AG08396 (cell line): ENCODE data around the gene WDR82.

Source experiments
- DNase-seq: peaks from one replicate; pipeline ENCODE4 v3.0.0; 2012; ENCODE audit warnings: low spot score, mixed read lengths

The WDR82 gene

DNA sequence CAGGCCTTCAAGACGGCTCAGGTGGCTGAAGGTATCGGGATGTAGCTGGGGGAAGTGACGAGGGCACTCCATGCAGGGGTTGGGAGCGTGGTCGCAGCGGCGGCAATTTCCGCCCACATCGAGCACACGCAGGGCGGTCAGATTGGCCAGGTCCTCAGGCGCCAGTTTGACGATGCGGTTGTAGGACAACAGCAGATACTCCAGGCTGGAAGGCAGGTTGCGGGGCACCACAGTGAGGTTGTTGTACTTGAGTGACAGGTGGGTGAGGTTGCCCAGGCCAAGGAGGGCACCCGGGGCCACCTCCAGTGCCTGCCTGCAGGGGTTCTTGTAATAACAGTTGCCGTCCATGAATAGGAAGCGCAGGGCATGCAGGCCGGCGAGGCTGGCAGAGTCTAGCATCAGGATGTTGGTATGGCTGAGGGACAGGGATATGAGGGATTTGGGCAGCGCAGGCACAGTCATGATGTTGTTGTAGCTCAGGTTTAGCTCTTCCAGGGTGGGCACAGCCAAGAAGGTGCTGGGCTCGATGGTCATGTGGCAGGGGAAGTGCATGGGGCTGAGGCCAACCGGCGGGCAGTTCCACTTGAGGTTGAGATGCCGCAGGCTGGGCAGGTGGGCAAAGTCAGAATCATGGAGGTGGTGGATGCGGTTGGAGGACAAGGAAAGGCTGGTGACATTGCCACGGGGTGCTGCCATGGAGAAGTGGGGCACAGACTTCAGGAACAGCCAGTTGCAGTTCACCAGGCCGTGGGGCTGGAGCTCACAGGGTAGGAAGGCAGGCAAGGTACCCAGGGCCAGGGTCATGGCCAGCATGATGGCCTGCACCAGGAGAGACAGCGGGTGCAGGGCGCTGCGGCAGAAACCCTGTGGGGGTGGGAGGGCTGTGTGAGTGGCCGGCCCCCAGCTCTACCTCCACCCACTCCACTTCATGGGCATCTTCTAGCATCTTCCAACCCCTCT, 54.7 kb downstream of the WDR82 start:
- no peak for DNase-seq

DNA sequence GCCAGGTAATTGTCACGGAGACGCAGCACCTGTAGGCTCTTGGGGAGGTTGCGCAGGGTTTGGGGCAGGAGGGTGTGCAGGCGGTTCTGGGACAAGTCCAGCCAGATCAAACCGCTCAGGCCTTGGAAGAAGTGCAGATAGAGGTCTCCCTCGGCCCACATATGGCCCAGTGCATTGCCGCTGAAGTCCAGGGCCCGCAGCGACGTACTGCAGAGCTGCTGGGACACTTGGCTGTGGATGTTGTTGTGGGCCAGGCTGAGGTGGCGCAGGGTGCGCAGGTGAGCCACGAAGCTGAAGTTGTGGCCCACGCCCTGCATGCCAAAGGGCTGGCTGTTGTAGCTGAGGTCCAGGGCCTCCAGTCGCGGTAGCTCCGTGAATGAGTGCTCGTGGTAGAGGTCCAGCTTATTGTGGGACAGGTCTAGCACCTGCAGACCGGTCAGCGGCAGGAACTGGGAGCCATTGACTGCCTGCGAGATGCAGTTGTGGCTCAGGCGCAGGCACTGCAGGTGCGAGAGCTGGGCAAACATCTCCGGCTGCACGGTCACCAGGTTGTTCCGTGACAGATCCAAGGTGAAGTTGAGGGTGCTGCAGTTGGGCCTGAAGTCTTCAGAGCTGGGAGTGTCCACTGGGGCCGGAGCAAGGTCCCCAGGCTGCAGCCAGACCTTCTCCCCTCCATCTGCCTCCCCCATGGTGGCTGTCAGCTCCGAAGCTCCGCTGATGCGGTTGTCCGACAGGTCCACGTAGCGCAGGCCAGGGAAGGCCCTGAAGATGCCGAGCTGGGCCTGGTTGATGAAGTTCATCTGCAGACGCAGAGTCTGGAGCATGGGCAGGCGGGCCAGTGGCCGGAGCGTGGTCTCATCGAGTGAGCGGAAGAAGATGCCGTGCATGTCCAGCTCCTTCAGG, 55.9 kb downstream of the WDR82 start:
- DNase-seq, result no peak

DNA sequence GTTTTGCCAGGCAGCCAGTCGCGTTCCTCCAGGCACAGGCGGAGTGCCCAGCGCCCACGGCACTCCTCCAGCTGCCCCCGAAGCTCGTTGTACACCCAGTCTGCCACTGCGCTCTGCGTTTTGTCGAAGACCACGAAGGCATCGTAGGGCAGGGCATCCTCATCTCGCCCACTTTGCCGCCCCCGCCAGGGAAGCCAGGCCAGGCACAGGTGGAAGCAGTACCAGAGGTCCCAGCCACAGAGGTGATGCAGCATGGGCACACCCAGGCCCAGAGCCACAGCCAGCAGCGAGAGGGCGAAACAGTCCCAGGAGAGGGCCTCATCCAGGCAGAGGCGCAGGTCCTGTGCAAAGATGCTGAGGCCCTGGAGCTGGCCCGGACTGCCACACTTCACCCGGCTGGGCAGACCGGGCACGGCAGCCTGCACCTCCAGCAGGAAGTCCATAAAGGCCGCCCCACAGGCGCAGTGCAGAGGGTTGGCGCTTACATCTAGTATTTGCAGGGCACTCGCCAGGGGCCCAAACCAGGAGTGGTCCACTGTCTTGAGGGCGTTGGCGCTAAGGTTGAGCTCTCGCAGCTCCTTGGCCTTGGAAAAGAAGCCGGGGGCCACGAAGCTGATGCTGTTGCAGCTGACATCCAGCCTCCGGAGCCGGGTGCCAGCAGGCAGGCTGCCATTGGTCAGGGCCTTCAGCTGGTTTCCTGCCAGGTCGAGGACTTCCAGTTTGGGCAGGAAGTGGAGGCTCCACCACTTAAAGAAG, 56.7 kb downstream of the WDR82 start:
- DNase-seq, result no peak

DNA sequence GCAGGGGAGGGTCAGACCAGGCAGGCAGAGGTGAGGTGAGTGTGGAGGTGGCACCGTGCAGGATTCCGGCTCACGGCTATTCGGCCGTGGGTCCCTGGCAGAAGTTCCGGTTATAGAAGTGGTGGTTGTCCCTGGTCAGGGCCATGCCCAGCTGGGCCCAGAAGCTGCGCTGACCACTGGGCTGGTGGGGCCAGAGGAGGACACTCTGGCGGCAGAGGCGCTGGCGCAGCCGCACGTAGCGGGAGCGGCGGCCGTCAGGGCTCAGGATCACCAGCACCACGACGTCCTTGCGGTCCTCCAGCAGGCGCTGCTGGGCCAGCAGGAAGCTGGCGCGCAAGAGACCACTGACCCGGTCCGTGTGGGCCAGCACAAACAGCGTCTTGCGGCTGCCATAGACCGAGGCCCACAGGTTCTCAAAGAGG, 57.3 kb downstream of the WDR82 start:
- DNase-seq, result no peak

DNA sequence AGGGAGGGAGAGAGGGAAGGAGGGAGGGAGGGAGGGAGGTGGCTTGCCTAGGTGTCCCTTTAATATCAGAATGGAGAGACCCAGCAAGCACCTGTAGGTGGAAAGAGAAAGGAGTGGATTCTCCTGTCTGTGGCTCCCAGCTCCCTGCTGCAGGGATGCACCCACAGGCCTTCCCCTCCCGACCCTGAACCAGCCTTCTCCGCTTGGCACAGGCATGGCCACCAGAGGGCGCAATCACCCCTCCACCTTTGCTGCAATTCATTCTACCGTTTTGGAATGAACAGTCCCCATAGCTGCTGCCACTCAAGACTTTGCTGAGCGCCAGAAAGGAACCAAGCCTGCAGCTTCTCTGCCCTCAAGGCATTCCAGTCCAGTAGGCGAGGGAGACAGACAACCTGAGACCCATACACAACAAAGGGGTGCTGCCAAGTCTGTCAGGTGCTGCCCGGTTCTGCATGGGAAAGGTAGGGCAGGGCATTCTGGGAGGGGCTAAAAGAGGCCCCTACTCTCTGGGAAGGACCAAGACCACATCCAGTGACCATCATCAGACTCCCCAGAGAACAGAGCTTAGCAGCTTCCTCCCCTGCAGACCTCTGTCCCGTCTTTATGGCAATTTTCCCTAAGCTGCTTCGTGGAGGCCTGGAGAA, 57.9 kb downstream of the WDR82 start:
- peak; percentile 88 for DNase-seq

DNA sequence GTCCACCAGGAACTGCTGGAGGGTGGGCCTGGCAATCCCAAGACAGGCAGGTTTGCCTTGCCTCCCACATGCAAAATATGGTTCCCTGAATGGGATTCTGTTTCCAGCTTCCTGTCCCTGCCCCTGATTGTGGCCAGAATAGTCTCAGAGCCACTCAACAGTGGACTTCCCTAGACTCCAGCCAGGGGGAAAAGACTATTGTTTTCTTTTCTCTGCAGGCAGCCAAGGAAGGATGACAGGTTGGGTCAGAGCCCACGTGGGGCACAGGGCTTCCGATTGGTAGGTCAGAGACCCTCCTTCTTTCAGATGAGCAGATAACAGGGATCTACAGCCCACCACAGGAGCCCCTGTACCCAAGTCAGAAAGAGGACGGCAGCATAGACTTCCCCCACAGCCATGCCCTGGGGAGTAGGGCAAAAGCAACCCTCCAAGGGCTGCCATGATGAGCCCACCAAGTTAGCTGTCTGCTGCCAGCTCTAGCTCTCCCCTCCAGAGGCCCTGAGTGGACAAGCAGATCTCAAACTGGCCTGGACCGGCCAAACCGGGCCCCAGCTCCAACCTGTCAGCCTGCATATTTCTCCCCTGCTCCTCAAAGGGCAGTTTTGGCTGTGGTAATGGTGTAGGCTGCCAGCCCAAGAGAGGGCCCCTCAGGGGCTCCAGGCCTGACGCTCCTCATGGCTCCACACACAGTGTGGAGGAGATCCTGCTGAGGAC, 59.4 kb downstream of the WDR82 start:
- no peak for DNase-seq

DNA sequence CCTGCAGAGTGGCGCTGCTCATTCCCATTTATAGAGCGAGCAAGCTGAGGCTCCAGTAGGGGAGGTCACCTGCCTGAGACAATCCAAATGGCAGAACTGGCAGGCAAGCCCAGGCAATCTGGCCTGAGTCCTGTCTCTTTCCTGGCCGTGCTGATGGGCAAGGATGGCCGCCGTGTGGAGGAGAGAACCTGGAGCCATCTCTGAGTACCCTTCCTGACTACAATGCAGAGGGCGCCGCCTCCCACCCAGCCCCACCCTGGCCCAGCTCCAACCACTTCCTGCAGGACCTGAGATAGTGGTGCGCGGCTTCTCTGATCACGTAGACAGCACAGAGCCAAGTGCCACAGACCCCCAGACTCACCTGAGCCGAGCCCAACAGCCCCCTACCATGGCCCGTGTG, 60.0 kb downstream of the WDR82 start:
- DNase-seq, result no peak

DNA sequence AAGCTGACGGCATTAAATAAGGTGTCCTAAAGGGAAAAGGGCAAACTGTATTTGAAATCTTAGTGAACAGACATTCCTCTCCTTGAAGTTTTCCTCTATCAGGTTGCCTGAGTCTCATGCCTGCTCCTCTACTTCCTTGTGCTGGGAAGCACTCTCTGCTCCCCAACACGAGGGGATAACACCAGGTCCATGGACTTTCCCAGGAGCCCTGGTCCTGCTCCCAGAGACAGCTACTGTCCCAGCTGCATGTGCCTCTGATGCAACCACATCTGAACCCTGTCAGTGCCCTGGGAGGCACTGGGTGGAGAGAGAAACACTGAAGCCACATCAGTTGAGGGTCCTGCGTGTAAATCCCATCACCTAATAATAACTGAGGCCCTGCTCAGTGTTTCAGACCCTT, 60.4 kb downstream of the WDR82 start:
- DNase-seq, result no peak

DNA sequence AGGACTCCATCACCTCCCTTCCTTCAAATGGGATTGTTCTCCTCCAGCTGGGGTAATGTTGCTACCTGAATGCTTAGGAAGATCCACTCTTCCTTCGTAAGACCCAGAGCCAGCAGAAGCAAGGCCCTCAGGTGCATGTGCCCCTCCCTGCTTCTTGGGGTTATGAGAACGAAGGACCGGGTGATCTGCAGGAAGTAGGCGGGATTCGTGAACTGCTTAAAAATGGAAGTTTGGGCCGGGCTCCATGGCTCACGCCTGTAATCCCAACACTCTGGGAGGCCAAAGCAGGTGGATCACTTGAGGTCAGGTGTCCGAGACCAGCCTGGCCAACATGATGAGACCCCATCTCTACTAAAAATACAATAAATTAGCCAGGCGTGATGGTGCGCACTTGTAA, 61.0 kb downstream of the WDR82 start:
- DNase-seq, result no peak

DNA sequence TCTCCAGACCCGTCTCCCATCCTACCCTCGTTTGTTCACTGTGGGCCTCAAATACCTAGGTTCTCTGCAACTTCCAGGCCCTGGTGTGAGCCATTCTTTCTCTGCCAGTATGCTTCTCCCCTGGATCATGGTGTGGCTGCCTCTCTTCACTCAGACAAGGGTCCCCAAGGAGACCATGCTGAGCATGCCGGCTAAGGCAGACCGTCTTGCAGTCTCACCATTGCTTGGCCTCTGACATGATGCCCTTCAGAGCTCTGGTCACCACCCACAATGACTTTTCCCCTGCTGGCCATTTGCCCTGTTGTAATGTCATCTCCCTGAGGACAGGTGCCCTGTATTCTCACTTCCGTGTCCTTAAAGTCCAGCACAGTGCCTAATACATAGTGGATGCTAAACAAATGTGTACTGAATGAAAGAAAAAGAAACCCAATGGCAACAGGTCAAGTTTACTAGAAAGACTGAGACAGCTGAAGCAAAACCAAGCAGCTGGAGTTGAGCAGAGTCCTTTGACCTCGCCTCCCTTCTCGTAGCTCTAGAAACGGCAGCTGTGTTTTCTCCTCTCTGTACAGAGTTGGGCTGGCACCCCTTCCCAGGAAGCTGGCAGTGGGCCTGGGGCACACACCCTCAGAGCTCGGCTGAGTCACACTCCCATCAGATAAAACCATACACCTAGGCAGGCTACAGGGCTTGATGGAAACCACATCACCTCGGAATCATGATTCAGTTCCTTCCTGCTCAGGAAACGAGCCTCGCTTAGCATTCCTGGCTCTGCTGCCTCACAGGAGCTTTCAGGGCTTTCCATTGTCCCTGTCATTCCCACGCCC, 61.7 kb downstream of the WDR82 start:
- DNase-seq, result peak; percentile 75

DNA sequence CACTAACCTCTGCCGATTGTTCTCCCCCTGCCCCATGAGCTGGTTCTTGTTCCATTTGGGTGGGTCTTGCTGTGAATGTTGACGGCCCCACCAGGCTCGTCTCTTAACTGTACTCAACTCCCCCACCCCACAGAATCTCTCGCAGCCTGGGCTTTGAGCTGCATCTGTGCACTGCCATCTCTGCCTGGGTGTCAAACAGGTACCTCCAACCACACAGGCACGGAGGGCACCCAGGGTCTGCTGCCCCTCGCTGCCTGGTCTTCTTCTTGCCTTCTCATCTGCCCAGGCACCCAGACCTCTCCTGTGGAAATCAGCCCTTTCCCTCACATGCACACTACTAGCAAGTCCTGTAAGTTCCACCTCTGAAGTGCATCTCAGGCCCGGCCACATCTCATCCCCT, 63.1 kb downstream of the WDR82 start:
- DNase-seq, result no peak

DNA sequence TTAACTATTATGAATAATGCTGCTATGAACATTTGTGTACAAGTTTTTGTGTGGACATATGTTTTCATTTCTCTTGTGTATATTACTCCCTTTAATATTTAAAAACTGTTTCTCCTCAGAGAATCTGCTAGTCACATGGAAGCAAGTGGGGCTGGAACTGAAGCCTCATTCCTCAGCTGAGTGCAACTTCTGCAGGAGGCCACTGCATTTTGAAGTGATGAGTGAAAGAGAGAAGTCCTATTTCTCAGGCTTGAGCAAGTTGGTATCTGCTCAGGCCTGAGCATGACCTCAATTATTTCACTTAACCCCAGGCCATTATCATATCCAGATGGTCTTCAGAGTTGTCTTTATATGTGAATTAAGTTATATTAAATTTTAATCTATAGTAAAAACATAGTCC, 64.5 kb downstream of the WDR82 start:
- DNase-seq, result peak; percentile 48

DNA sequence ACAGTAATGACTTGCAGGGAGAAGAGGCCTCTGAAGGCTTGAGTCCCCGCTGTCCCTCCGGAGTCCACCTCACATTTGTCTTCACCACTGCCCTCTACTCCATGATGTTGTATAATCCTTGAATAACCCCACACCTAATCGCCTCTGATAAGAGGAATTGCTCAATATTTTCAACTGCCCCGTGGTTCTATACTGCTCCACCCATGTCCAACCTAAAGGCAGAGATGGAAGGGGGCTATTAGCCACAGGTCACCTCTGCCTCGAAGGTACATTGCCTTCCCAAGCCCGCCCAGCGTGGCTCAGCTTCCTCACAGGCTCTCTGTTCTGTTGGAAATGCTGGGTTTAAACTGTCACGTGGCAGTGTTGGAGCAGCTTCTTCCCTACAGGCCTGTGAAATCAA, 65.4 kb downstream of the WDR82 start:
- no peak for DNase-seq

DNA sequence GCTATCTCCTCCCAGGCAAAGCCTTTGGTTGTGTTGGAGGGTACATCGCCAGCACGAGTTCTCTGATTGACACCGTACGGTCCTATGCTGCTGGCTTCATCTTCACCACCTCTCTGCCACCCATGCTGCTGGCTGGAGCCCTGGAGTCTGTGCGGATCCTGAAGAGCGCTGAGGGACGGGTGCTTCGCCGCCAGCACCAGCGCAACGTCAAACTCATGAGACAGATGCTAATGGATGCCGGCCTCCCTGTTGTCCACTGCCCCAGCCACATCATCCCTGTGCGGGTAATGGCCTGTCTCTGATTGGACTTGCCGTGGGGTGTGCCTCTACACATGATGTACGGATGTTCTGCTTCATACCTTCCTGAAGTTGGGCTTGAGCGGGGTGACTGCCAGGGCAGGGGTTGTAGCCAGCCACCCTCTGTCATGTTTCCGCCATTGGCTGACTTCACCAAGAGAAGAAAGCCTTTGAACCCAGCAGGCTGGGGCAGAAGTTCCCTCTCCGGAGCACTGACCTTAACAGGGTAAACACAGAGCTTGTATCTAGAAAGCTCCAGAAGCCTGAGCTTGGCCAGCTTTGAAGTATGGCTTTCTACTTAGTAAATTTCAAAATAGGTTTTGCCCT, 67.1 kb downstream of the WDR82 start:
- no peak for DNase-seq

DNA sequence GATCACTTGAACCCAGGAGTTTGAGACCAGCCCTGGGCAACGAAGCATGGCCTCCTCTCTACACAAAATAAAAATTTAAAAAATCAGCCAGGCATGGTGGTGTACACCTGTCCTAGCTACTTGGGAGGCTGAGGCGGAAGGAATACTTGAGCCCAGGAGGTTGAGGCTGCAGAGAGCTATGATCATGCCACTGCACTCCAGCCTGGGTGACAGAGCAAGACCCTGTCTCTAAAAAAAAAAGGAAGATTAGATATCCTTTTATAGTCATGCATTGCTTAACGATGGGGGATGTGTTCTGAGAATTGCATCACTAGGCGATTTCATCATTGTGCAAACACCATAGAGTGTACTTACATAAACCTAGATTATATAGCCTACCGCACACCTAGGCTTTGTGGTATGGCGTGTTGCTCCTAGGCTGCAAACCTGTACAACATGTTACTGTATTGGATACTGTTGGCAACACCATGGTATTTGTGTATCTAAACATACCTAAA, 67.9 kb downstream of the WDR82 start:
- DNase-seq, result no peak

DNA sequence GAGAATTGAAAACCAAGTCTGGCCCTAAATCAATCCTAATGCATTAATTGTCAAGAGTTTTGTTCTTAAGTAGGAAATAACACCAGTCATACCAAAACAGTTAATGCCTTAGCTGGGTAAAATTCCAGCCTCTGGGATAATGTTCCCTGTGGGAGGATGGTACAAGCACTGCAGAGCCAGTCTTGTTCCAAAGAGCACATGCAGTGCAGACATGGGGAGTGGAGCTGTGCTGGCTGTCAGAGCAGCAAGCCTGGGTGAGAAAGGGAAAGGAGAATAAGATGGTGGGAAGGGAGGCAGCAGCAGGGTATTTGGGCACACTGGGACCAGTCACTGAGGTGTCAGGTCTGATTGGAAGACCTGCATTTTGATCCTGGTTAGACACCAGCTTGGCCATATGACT, 68.4 kb downstream of the WDR82 start:
- DNase-seq, result no peak

DNA sequence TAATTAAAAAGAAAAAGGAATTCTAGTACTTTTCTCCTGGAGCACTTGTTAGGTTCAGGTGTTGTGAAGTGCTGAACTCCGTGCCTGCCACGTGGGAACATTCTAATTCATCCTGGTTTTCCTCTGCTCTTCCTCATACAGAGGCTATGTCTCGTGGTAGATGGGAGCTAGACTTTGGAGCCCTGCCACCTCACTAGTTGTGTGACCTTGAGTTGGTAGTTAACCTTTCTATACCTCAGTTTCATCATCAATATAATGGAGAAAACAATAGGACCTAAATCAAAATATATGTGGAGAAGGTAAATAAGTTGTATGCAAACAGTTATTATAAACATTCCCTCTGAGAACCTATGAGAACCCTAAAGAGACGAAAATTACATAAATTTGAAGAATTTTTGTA, 69.9 kb downstream of the WDR82 start:
- no peak for DNase-seq

DNA sequence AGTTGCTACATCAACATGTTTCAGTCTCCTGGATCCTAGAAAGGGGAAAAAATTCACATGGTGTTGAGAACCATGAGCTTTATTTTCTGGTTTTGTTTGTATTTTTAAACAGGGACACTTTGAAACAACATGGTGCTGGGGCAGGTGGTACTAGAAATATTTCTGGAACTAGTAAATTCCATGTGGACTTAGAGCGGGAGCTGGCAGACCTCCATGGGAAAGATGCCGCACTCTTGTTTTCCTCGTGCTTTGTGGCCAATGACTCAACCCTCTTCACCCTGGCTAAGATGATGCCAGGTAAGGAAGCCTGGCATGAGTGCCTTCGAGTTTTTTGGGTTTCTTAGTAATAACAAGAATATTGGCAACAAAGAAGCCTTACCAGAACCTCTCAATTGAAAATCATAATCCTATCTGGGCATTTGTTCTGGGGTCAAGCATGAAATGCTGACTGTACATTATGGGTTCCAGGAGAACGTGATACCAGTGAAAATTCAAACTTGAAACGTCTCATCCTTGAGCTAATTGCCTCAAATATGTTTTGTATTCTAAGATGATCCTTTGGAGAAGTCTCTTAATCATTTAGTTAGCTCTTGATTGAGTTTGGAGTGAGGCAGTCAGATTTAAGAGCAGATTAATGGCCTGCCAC, 72.6 kb downstream of the WDR82 start:
- DNase-seq, result no peak
